ENCODE measurements around the gene CDHR1.

DNA sequence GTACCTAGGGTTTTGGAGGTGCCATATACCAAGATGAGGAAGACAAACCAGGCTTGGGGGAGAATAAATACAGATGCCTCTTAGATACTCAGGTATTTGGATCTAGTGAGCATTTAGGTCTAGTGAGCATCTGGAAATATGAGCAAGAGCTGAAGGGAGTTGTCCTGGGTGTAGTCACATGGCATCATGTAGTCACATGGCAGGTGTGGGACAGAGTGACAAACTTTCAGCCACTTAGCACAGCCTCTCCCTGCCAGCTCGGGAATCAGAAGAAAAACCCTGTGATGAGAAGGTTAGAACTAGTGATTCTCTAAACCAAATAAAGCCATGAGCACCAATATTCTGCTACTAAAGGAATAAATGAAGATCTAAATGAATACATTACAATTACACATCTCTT lies 74.8 kb downstream of the CDHR1 start:
- TF ChIP-seq, protein P1, sequence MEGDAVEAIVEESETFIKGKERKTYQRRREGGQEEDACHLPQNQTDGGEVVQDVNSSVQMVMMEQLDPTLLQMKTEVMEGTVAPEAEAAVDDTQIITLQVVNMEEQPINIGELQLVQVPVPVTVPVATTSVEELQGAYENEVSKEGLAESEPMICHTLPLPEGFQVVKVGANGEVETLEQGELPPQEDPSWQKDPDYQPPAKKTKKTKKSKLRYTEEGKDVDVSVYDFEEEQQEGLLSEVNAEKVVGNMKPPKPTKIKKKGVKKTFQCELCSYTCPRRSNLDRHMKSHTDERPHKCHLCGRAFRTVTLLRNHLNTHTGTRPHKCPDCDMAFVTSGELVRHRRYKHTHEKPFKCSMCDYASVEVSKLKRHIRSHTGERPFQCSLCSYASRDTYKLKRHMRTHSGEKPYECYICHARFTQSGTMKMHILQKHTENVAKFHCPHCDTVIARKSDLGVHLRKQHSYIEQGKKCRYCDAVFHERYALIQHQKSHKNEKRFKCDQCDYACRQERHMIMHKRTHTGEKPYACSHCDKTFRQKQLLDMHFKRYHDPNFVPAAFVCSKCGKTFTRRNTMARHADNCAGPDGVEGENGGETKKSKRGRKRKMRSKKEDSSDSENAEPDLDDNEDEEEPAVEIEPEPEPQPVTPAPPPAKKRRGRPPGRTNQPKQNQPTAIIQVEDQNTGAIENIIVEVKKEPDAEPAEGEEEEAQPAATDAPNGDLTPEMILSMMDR (conservative IDR thresholded peaks at IDR 0.05) = no peak
- TF ChIP-seq EZH2 (IDR thresholded peaks at IDR 0.05; ENCODE audit: low read depth) = no peak

Data from PC-9 (cell line).